HG02943 (cell line): ENCODE measurements around the gene PGAP2.
A peak's percentile ranks its signal among the peaks of the same experiment; 100 is the strongest.
"Not testable (repeated sequence)": the region's sequence is repeated elsewhere in the genome, so short reads cannot be mapped to it uniquely, and the experiment has no call there.

ENCODE experiments used
- ATAC-seq: cut with Tn5 transposase; IDR thresholded peaks from one replicate; pipeline ENCODE4 v1.9.1; 2021; ENCODE audit warnings: mild to moderate bottlenecking, low read depth, moderate library complexity; ENCODE audit not compliant: unreplicated experiment

The PGAP2 gene

GRCh38 chr11:3802011-3802790 lies 6.2 kb upstream of the PGAP2 start:
- ATAC-seq: no peak

- ATAC-seq: no peak
Measured at GRCh38 chr11:3803726-3804495, 4.4 kb upstream of the PGAP2 start.

GRCh38 chr11:3808861-3809623 lies 682 bp downstream of the PGAP2 start:
- peak; percentile 62 for ATAC-seq

GRCh38 chr11:3809624-3809928 lies 1.2 kb downstream of the PGAP2 start:
- ATAC-seq: no peak

GRCh38 chr11:3810446-3810845 lies 2.1 kb downstream of the PGAP2 start:
- no peak for ATAC-seq

- no peak for ATAC-seq
Measured at GRCh38 chr11:3810951-3811350, 2.6 kb downstream of the PGAP2 start.

- ATAC-seq: not testable (repeated sequence)
Measured at GRCh38 chr11:3814832-3815231, 6.5 kb downstream of the PGAP2 start.

GRCh38 chr11:3815845-3816244 lies 7.5 kb downstream of the PGAP2 start:
- ATAC-seq: no peak

GRCh38 chr11:3816673-3817072 lies 8.3 kb downstream of the PGAP2 start:
- no peak for ATAC-seq

GRCh38 chr11:3817181-3817800 lies 8.9 kb downstream of the PGAP2 start:
- ATAC-seq: no peak

- no peak for ATAC-seq
Measured at GRCh38 chr11:3820971-3821370, 12.6 kb downstream of the PGAP2 start.

- ATAC-seq: no peak
Measured at GRCh38 chr11:3822312-3822711, 14.0 kb downstream of the PGAP2 start.

GRCh38 chr11:3823303-3823702 lies 14.9 kb downstream of the PGAP2 start:
- ATAC-seq: no peak

- ATAC-seq: no peak
Measured at GRCh38 chr11:3823762-3824506, 15.6 kb downstream of the PGAP2 start.

- ATAC-seq: peak; percentile 79
Measured at GRCh38 chr11:3824714-3825472, 16.5 kb downstream of the PGAP2 start.

- ATAC-seq: no peak
Measured at GRCh38 chr11:3825473-3826154, 17.3 kb downstream of the PGAP2 start.

- no peak for ATAC-seq
Measured at GRCh38 chr11:3826721-3827120, 18.4 kb downstream of the PGAP2 start.

GRCh38 chr11:3827434-3828186 lies 19.2 kb downstream of the PGAP2 start:
- ATAC-seq: no peak
